Measurements from ENCODE around the gene DMD.

Gene DMD

DNA sequence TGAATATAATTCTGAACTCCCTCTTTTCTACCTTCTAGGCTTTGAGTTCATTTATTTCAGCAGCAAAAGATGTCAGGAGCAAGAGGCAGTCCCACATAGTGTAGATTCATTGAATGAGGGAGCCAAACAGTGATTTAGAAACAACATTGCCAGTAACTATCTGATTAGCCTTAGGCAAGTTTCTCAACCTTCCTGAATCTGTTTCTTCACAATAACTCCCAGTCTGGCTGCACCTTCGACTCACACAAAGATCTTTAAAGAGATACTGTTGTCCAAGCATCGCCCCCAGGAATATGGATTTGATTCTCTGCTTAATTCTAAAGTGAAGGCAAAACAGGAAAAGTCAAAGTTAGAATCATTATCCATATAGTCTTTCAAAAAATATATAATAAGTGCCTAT is 1026.2 kb downstream of the DMD start:
- DNase-seq = no peak

- no peak for DNase-seq
Observed at GRCh38 chrX:32183066-32183465, 1028.3 kb downstream of the DMD start.

GRCh38 chrX:32176510-32176909 is 1034.8 kb downstream of the DMD start:
- no peak for DNase-seq

DNA sequence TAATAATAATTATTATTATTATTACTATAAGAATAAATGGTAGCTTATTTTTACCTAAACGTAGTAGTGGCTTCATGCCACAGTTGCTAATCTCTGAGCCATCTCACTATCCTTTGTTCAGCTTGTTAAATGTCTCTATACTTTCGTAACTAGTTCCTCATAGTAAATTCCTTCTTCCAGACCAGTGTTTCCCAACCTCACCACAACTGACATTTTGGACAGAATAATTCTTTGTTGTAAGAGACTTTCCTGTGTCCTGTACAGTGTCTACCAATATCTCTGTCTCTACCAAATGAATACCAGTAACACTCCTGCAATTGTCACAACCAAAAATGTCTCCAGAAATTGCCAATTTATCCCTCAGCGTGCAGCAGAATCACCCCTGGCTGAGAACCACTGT is 1040.9 kb downstream of the DMD start:
- no peak for DNase-seq

- no peak for DNase-seq
Observed at GRCh38 chrX:32155044-32155638, 1056.2 kb downstream of the DMD start.

GRCh38 chrX:32153585-32153984 is 1057.8 kb downstream of the DMD start:
- no peak for DNase-seq

DNA sequence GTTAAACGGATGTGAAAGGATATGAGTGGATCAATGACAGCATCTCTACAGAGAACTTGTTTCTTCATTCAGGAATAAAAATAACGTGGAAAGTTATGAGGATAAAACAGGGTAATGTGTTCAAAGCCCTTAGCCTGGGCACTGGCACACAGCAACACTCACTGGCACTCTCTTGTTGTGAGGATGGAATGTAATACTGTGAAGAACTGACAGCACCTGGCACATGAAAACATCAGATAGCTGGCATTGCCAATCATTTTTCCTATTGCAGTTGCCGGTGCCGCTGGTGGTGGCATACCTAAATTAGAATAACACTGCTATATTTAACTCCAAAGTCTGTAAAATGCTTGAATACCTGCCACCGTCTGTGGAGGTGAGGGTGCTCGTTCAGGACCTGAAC is 1061.2 kb downstream of the DMD start:
- no peak for DNase-seq

- DNase-seq = no peak
Observed at GRCh38 chrX:32141841-32142240, 1069.5 kb downstream of the DMD start.

DNA sequence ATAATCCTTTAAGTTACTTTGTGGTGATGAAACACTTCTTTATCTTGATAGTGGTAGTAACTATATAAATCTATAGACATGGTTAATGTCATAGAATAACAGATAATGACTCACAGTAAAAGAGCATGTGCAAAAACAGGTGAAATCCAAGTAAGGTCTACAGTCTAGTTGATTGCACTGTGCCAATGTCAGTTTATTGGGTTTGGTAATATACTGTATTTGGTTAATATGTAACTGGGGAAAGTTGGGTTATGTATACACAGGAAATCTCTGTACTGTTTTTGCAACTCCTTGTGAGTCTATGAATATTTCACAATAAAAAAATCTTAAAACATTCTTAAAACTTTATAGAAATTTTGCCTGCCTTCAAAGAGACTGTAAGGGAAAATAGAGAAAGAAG is 1071.9 kb downstream of the DMD start:
- DNase-seq = no peak

- DNase-seq = peak; percentile 24
Observed at GRCh38 chrX:32137525-32137924, 1073.8 kb downstream of the DMD start.

- DNase-seq = no peak
Observed at GRCh38 chrX:32126997-32127396, 1084.4 kb downstream of the DMD start.

- DNase-seq = no peak
Observed at GRCh38 chrX:32118832-32119231, 1092.5 kb downstream of the DMD start.

DNA sequence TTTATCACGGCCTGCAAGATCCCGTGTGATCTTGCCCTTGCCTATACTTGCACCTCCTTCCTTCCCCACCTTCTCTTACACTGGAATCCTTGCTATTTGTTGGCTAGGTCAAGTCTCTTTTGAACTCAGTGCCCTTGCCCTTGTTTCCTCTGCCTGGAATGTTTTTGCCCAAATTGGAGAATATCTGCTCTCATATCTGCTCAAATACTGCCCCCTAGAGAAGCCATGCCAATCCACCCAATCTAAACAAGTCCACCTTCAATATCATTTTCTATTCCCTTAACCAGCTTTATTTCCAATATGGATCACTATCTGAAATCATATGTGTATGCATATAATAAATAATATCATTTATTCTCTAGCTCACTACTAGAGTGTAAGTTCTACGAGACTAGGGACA is 1095.3 kb downstream of the DMD start:
- no peak for DNase-seq

- no peak for DNase-seq
Observed at GRCh38 chrX:32087663-32088062, 1123.7 kb downstream of the DMD start.

GRCh38 chrX:32084757-32085156 is 1126.6 kb downstream of the DMD start:
- DNase-seq = no peak

DNA sequence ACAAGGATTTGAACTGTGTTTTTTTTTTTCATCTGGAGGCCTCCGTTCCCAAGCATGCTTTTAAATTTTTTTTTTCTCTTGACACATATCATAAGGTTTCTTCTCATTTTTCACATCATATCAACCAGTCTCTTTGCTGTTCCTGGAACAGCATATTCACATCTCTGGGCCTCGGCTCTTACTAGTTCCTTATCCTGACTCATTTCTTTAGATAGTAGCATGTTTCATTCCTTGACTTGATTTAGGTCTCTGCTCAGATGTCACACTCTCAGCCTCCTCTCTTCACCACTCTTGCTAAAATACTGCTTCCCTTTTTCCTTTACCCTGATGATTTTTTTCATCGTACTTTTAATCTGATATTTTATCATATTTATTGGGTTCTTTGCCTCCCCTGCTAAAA is 1163.1 kb downstream of the DMD start:
- no peak for DNase-seq

DNA sequence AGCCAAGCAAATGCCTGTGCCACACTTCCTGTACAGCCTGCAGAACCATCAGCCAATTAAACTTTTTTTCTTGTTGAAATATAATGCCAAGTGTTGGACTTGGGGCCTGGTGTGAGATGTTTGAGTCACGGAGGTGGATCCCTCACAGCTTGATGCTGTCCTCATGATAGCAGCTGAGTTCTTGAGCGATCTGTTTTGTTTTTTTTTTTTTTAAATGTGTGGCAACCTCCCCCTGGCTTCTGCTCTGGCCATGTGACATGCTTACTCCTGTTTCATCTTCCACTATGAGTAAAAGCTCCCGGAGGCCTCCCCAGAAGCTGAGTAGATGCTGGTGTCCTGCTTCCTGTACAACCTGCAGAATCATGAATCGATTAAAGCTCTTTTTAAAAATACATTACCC is 1166.2 kb downstream of the DMD start:
- no peak for DNase-seq

- no peak for DNase-seq
Observed at GRCh38 chrX:32041181-32041580, 1170.2 kb downstream of the DMD start.

GRCh38 chrX:32026772-32027171 is 1184.6 kb downstream of the DMD start:
- DNase-seq = no peak

- DNase-seq = no peak
Observed at GRCh38 chrX:32024072-32024471, 1187.3 kb downstream of the DMD start.

DNA sequence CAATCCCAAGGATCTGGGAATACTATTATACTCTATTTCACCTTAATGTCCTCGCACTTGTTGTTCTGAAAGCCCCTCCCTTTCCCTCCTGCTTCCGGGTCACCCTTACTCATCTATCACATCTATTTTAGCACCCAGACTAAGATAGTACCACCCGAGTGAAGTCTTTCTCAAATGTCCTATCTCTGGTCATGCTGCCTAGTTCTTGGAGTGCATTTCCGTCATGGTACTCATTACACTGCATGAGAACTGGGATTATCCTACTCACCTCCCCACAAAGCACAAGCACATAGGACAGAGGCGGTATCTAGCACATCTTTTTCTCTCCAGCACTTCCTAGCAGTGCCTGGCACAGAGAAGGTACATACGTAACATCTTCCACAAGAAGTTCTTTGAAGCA is 1195.2 kb downstream of the DMD start:
- no peak for DNase-seq

DNA sequence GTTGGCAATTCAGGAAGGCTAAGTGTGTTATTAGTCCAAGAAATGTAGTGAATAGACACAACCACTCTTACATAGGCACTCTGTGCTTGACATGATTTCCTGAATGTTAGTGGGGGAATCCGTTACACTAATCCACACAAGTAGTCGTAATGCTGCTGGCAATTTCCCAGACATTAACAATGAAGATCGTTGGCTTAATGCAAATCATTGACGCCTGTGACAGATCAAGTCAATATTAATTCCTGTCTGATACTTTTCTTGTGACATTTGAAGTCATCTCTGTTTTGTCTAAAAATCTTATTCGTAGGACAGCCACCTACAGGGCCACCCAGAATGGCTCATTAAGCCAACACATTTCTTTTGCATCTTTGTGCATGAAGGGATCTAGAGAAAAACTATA is 1200.4 kb downstream of the DMD start:
- DNase-seq = no peak

- no peak for DNase-seq
Observed at GRCh38 chrX:32010212-32010611, 1201.1 kb downstream of the DMD start.

DNA sequence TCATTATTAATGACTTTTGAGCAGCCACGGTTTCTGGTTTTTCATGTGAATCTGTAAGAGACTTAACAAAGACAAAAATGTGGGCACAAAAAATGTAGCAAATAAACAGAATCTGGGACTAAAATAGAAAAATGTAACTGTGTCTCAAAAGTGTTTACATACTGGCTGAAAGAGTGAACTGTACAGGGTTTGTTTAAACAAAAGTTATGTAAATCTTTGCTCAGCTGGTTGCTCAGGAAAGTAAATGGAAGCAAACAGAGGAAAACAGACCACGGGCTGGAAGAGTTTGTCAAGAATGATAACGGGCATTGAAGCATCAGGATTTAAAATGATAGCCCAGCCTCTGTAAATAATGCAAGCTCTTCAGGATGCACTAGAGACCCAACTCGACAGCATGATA is 1217.7 kb downstream of the DMD start:
- DNase-seq = no peak

DNA sequence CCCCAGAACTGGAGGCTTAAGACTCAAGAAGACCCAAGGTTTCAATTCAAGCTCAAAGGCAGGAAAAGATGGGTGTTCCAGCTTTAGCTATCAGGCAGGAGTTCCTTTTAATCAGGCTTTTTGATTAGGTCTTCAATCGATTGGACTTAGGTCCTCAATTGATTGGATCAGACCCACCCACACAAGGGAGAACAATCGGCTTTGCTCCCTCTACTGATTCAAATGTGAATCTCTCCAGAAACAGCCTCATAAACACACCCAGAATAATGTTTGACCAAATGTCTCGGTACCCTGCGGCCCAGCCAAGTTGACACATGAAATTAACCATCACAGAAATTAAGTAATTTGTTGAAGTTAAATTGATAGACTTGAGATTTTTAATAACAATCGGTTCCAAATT is 1222.4 kb downstream of the DMD start:
- no peak for DNase-seq

DNA sequence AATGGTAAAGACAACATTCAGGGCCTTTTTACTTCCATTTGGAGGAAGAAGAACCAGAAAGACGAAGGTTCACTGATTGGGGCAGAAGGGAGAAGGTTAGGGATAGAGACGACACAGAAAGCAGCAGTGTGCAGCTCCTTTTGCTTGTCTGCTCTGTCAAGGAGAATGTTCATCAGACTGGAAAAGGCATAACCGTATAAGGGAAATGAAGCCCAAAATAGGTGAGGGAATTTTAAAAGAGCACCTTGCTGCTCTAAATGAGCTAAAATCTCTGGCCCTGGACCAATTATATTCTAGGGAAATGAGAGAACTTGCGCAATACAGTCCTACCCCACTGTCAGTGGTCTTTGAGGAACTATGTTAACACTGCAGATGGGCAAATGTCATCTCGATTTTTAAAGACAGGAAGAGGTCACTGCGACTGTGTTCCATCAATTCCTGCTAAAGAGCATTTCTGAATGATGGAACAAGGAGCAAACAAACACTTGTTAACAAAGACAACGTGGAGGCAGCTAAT is 1229.7 kb downstream of the DMD start:
- DNase-seq = no peak
